ENCODE data around the gene PANX1.

Gene PANX1

GRCh38 chr11:94184362-94184761 is 55.7 kb downstream of the PANX1 start:
- Histone ChIP-seq H3K4me3 (replicated peaks; ENCODE audit: low read depth, low read length) (no peak overlapping the region), H3K27me3 (replicated peaks; ENCODE audit: control insufficient read depth, insufficient read depth, low read length) (no peaks in the 10 kb centered on the region), H3K36me3 (ENCODE audit: control insufficient read depth, insufficient read depth, low read length) (peaks cover 7% of the 10 kb centered on the region)
- TF ChIP-seq CTCF (IDR thresholded peaks at IDR 0.05; ENCODE audit: insufficient read depth, low read length, poor library complexity, severe bottlenecking) = no peak
- no peak for DNase-seq (ENCODE audit: extremely low read depth, insufficient read length)

DNA sequence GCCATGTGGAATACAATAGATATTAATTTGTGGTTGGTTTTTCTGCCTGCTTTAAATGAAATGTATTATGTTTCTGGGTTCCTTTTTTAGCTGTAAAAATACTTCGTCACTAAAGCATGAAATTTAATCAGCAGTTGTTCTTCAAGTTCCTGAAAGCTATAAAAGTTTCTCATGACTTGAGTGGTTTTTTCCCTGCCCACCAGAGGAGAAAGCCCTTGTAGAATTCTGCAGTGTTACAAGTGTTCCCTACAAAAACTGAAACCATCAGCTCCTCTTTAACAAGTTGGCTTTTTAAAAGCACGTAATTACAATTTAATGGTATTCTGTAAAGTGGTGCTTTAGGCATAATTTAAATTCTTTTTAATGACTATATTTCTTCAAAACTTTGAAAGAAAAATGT is 56.2 kb downstream of the PANX1 start:
- Histone ChIP-seq H3K27me3 (replicated peaks; ENCODE audit: control insufficient read depth, insufficient read depth, low read length) (no peaks in the 10 kb centered on the region), H3K36me3 (ENCODE audit: control insufficient read depth, insufficient read depth, low read length) (peaks cover 5% of the 10 kb centered on the region), H3K4me3 (replicated peaks; ENCODE audit: low read depth, low read length) (no peak overlapping the region)
- no peak for TF ChIP-seq CTCF (IDR thresholded peaks at IDR 0.05; ENCODE audit: insufficient read depth, low read length, poor library complexity, severe bottlenecking)
- no peak for DNase-seq (ENCODE audit: extremely low read depth, insufficient read length)

DNA sequence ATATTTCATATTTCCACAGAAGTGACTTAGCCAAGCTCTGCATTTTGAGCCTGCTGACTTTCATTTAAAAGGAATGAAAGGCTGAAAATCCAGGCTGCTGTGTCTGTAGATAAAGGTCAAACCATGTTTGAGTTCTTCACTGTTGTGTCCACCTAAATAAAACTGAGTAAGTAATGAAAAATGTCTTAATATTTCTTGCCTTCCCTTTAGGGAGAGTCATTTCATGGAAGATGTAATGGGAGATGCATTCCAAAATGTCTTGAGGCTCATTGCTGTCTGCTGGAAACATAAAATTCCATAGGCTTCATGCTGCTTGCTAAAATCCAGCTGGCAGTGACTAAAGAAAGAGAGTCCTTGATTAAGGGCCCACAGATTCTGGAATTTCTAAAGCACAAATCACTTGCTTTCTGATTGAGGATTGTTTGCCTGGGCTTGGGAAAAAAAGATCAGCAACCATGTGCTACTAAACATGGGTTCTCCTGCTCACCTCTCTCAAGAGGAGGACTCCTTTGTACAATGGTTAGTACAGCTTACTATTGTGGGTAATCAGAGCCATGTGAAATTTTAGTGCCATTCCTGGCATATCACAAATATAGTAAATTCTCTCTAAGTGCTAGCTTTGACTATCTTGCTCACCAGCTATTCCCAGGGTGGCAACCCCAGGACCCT is 56.9 kb downstream of the PANX1 start:
- Histone ChIP-seq H3K27me3 (replicated peaks; ENCODE audit: control insufficient read depth, insufficient read depth, low read length) (no peaks in the 10 kb centered on the region), H3K36me3 (ENCODE audit: control insufficient read depth, insufficient read depth, low read length) (peaks cover 5% of the 10 kb centered on the region), H3K4me3 (replicated peaks; ENCODE audit: low read depth, low read length) (no peak overlapping the region)
- DNase-seq (ENCODE audit: extremely low read depth, insufficient read length) = no peak
- TF ChIP-seq CTCF (IDR thresholded peaks at IDR 0.05; ENCODE audit: insufficient read depth, low read length, poor library complexity, severe bottlenecking) = no peak

DNA sequence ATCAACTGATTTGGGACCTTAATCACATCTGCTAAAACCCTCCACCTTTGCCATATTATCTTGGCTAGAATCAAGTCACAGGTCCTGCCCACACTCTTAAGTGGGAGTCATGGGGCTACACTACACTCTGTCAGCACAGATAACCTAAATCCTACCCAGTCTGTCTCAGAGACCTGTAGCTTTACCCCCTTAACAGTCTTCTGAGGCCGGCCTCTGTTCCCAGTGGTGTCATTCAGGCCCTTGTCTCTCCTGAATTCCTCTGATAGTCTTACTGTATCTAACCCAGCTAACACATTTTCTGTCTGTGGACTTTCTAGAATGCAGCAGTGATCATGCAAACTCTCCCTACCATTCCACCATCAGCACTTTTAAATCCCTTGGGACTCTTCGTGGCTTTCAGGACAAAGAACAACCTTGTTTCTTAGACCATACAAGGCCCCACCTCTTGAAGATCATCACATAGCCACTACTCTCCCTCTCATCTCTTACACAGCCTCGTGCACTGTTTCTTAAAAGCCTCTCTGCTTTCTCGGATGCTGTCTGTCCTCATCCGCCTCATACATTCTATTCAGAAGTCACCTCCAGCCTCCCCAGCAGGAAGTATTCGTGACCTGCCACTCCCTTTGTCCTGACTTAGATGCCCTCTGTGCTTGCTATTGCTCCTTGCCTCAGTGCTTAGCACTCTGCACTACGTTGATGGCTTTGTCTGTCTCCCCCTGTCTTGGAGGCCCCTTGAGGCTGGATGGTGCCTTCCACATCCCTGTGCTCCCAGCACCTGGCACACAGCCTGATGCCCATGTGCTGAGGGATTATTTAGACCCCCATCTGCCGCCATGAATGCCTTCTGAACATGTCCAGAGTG is 57.9 kb downstream of the PANX1 start:
- H3K4me3 ChIP-seq (replicated peaks; ENCODE audit: low read depth, low read length) = no peak overlapping the region
- no peaks in the 10 kb centered on the region for H3K27me3 ChIP-seq (replicated peaks; ENCODE audit: control insufficient read depth, insufficient read depth, low read length)
- no peak for DNase-seq (ENCODE audit: extremely low read depth, insufficient read length)
- no peak for TF ChIP-seq CTCF (IDR thresholded peaks at IDR 0.05; ENCODE audit: insufficient read depth, low read length, poor library complexity, severe bottlenecking)
- H3K36me3 ChIP-seq (ENCODE audit: control insufficient read depth, insufficient read depth, low read length) = no peaks in the 10 kb centered on the region

GRCh38 chr11:94193288-94193687 is 64.6 kb downstream of the PANX1 start:
- Histone ChIP-seq H3K27me3 (replicated peaks; ENCODE audit: control insufficient read depth, insufficient read depth, low read length) (no peaks in the 10 kb centered on the region), H3K4me3 (replicated peaks; ENCODE audit: low read depth, low read length) (no peak overlapping the region), H3K36me3 (ENCODE audit: control insufficient read depth, insufficient read depth, low read length) (no peaks in the 10 kb centered on the region)
- DNase-seq (ENCODE audit: extremely low read depth, insufficient read length) = no peak
- no peak for TF ChIP-seq CTCF (IDR thresholded peaks at IDR 0.05; ENCODE audit: insufficient read depth, low read length, poor library complexity, severe bottlenecking)

Data from GM06990 (cell line).